A673 (cell line): ENCODE results near the gene COX20. TPM values are rescaled to one million over a fixed set of nuclear protein-coding genes. Genes with fewer than 3 reads are reported as not detected.

ENCODE experiments used
- BruUV-seq: library from RNA; stranded (reverse); fragments of 400-500 nt; replicated peaks from 2 replicates; lab custom pipeline; 2021; lab: Mats Ljungman, UMichigan
- CTCF ChIA-PET: fragments of 300-600 bp; sonication (Branson Sonifier 250); formaldehyde crosslinking; loops from one replicate; lab custom pipeline; 2022; ENCODE audit warnings: antibody characterized with exemption; lab: Charles Lee
- POLR2A ChIA-PET: fragments of 300-600 bp; sonication (Branson Sonifier 250); formaldehyde crosslinking; loops from one replicate; lab custom pipeline; 2022; ENCODE audit warnings: antibody characterized with exemption; ENCODE audit not compliant: low non-redundant PET; lab: Charles Lee
- DNase-seq: peaks from one replicate; pipeline ENCODE4 v3.0.0-alpha.2; 2015; ENCODE audit warnings: low spot score
- H3K27ac ChIP-seq: fragments of 200-600 bp; sonication (generic); 2 replicates; pipeline ENCODE4 v1.5.1; 2016; ENCODE audit warnings: mixed run types, low read depth, mild to moderate bottlenecking, mixed read lengths, antibody characterized with exemption, low read length; ENCODE audit not compliant: poor library complexity, severe bottlenecking
- H3K27me3 ChIP-seq: fragments of 200-600 bp; sonication (generic); replicated peaks from 2 replicates; pipeline ENCODE4 v1.6.1; 2017; ENCODE audit warnings: mixed run types, low read depth, mild to moderate bottlenecking, mixed read lengths, antibody characterized with exemption, low read length; ENCODE audit not compliant: insufficient read depth, poor library complexity
- H3K36me3 ChIP-seq: fragments of 200-600 bp; sonication (generic); 2 replicates; pipeline ENCODE4 v1.6.1; 2016; ENCODE audit warnings: mixed run types, mild to moderate bottlenecking, mixed read lengths, antibody characterized with exemption, low read length; ENCODE audit not compliant: insufficient read depth, poor library complexity, severe bottlenecking
- H3K4me1 ChIP-seq: fragments of 200-600 bp; sonication (generic); 2 replicates; pipeline ENCODE4 v1.6.1; 2017; ENCODE audit warnings: mixed run types, mild to moderate bottlenecking, mixed read lengths, antibody characterized with exemption, low read length; ENCODE audit not compliant: insufficient read depth, poor library complexity, severe bottlenecking
- H3K4me3 ChIP-seq: fragments of 200-600 bp; sonication (generic); 2 replicates; pipeline ENCODE4 v1.5.1; 2016; ENCODE audit warnings: low read depth, mixed run types, mild to moderate bottlenecking, mixed read lengths, low read length; ENCODE audit not compliant: poor library complexity, severe bottlenecking
- H3K9me3 ChIP-seq: fragments of 200-600 bp; sonication (generic); 2 replicates; pipeline ENCODE4 v1.6.1; 2016; ENCODE audit warnings: mixed run types, low read depth, mild to moderate bottlenecking, mixed read lengths, antibody characterized with exemption, low read length; ENCODE audit not compliant: poor library complexity, severe bottlenecking
- EZH2 ChIP-seq: fragments of 200-600 bp; sonication (generic); IDR thresholded peaks from 2 replicates; pipeline ENCODE4 v1.6.1; 2017; ENCODE audit warnings: borderline replicate concordance, low read depth, mild to moderate bottlenecking, mixed read lengths, antibody characterized with exemption, low read length; ENCODE audit not compliant: poor library complexity, severe bottlenecking
- intact Hi-C: fragments of 100-400 bp; cut with micrococcal nuclease; formaldehyde crosslinking; loops from one replicate; pipeline ENCODE4 v1.10.0; 2022; ENCODE audit not compliant: unreplicated experiment
- total RNA-seq: library from RNA; stranded (reverse); gene quantifications from 2 replicates; pipeline ENCODE4 v1.2.3, GENCODE V29; 2021
- TF ChIP-seq, protein P1 (sequence below): fragments of 300-800, 200-600 bp; sonication (generic); conservative IDR thresholded peaks from 2 replicates; pipeline ENCODE4 v1.5.1; 2017; ENCODE audit warnings: low read depth, mild to moderate bottlenecking, antibody characterized with exemption, low read length, moderate library complexity, mixed read lengths

COX20 gene
- total RNA-seq, 1 experiment from 2014 or later = 59.0 TPM

DNA sequence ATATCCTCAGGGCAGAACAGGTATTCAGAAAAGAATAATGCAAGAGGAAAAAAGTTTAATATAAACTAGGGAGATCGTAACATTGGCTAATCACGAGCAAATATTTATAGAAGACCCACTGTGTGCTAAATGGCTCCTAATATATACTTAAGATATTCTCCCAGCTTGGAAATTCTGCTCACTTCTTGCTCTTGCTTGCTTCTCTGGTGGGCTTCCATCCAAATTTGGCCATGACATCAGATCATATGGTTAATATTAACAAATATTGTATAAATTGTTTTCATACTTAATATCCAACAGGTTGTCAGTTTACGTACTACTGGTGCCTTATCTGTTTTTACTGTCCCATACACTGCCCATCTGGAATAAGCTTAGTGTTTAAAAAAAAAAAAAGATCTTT lies 1.1 kb downstream of the COX20 start:
- Histone ChIP-seq H3K4me1 (peaks cover 23% of the 10 kb centered on the region), H3K36me3 (peaks cover 23% of the 10 kb centered on the region), H3K4me3 (peak overlapping the region; percentile 72), H3K27me3 (no peaks in the 10 kb centered on the region), H3K9me3 (no peaks in the 10 kb centered on the region), H3K27ac (peak overlapping the region; percentile 97)
- ChIA-PET CTCF (interaction anchor here (1.2 to 1.6 kb wide), 2 partner anchors 135 to 206 kb away, joined by 3 to 6 read pairs; no protein-coding TSS in a partner anchor), POLR2A (interaction anchor here (0.7 to 1.0 kb wide), 2 partner anchors 27 to 30 kb away, joined by 7 to 13 read pairs; no protein-coding TSS in a partner anchor)
- intact Hi-C loops = loop anchor here (10.0 kb wide), 1 partner anchor 208 kb away; no protein-coding TSS in a partner anchor
- TF ChIP-seq EZH2 = no peak
- TF ChIP-seq, protein P1, sequence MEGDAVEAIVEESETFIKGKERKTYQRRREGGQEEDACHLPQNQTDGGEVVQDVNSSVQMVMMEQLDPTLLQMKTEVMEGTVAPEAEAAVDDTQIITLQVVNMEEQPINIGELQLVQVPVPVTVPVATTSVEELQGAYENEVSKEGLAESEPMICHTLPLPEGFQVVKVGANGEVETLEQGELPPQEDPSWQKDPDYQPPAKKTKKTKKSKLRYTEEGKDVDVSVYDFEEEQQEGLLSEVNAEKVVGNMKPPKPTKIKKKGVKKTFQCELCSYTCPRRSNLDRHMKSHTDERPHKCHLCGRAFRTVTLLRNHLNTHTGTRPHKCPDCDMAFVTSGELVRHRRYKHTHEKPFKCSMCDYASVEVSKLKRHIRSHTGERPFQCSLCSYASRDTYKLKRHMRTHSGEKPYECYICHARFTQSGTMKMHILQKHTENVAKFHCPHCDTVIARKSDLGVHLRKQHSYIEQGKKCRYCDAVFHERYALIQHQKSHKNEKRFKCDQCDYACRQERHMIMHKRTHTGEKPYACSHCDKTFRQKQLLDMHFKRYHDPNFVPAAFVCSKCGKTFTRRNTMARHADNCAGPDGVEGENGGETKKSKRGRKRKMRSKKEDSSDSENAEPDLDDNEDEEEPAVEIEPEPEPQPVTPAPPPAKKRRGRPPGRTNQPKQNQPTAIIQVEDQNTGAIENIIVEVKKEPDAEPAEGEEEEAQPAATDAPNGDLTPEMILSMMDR = no peak
- BruUV-seq = no TSS peak
- no peak for DNase-seq

- H3K27me3 ChIP-seq = no peaks in the 10 kb centered on the region
- ChIA-PET CTCF (no interaction called here), POLR2A (no interaction called here)
- intact Hi-C loops = loop anchor here (10.0 kb wide), 1 partner anchor 207 kb away; no protein-coding TSS in a partner anchor
- no TSS peak for BruUV-seq
- peaks cover 35% of the 10 kb centered on the region for H3K36me3 ChIP-seq
- peak overlapping the region; percentile 72 for H3K4me3 ChIP-seq
- H3K4me1 ChIP-seq = peaks cover 23% of the 10 kb centered on the region
- H3K27ac ChIP-seq = peak overlapping the region; percentile 97
- H3K9me3 ChIP-seq = no peaks in the 10 kb centered on the region
- TF ChIP-seq EZH2 = no peak
- TF ChIP-seq, protein P1 = no peak
- no peak for DNase-seq
Measured at GRCh38 chr1:244837597-244838258, 2.3 kb downstream of the COX20 start.

- Histone ChIP-seq H3K27ac (no peak overlapping the region), H3K36me3 (peaks cover 54% of the 10 kb centered on the region), H3K27me3 (no peaks in the 10 kb centered on the region), H3K4me3 (no peak overlapping the region), H3K9me3 (no peaks in the 10 kb centered on the region), H3K4me1 (peaks cover 15% of the 10 kb centered on the region)
- no peak for TF ChIP-seq EZH2
- TF ChIP-seq, protein P1 = no peak
- DNase-seq = no peak
- intact Hi-C loops = loop anchor here (10.0 kb wide), 1 partner anchor 205 kb away; no protein-coding TSS in a partner anchor
- BruUV-seq = no TSS peak
- POLR2A ChIA-PET = no interaction called here
- CTCF ChIA-PET = no interaction called here
Measured at GRCh38 chr1:244839656-244840055, 4.2 kb downstream of the COX20 start.
